ENCODE data around the gene HBG2.

HBG2 gene

GRCh38 chr11:5289696-5290095 is 35.1 kb upstream of the HBG2 start:
- Histone ChIP-seq H3K4me1 (ENCODE audit: control insufficient read depth, insufficient read depth, low read length) (peaks cover 11% of the 10 kb centered on the region), H3K9ac (ENCODE audit: low read depth, low read length) (no peak overlapping the region), H3K9me3 (replicated peaks; ENCODE audit: low read length) (no peaks in the 10 kb centered on the region), H3K27me3 (ENCODE audit: control insufficient read depth, insufficient read depth, low read length) (no peaks in the 10 kb centered on the region), H3K36me3 (ENCODE audit: insufficient read depth, low read length) (no peaks in the 10 kb centered on the region), H3K4me2 (ENCODE audit: low read length) (no peak overlapping the region), H3K4me3 (ENCODE audit: low read length) (no peak overlapping the region)

GRCh38 chr11:5288906-5289550 is 34.4 kb upstream of the HBG2 start:
- Histone ChIP-seq H3K9me3 (replicated peaks; ENCODE audit: low read length) (no peaks in the 10 kb centered on the region), H3K27me3 (ENCODE audit: control insufficient read depth, insufficient read depth, low read length) (no peaks in the 10 kb centered on the region), H3K9ac (ENCODE audit: low read depth, low read length) (no peak overlapping the region), H3K36me3 (ENCODE audit: insufficient read depth, low read length) (no peaks in the 10 kb centered on the region), H3K4me2 (ENCODE audit: low read length) (no peak overlapping the region), H3K4me3 (ENCODE audit: low read length) (no peak overlapping the region), H3K4me1 (ENCODE audit: control insufficient read depth, insufficient read depth, low read length) (peaks cover 11% of the 10 kb centered on the region)

GRCh38 chr11:5288108-5288905 is 33.7 kb upstream of the HBG2 start:
- Histone ChIP-seq H3K27me3 (ENCODE audit: control insufficient read depth, insufficient read depth, low read length) (no peaks in the 10 kb centered on the region), H3K4me3 (ENCODE audit: low read length) (no peak overlapping the region), H3K4me2 (ENCODE audit: low read length) (no peak overlapping the region), H3K9me3 (replicated peaks; ENCODE audit: low read length) (no peaks in the 10 kb centered on the region), H3K36me3 (ENCODE audit: insufficient read depth, low read length) (no peaks in the 10 kb centered on the region), H3K4me1 (ENCODE audit: control insufficient read depth, insufficient read depth, low read length) (peaks cover 11% of the 10 kb centered on the region), H3K9ac (ENCODE audit: low read depth, low read length) (no peak overlapping the region)

GRCh38 chr11:5286901-5287300 is 32.3 kb upstream of the HBG2 start:
- Histone ChIP-seq H3K27me3 (ENCODE audit: control insufficient read depth, insufficient read depth, low read length) (no peaks in the 10 kb centered on the region), H3K4me3 (ENCODE audit: low read length) (no peak overlapping the region), H3K9ac (ENCODE audit: low read depth, low read length) (no peak overlapping the region), H3K4me2 (ENCODE audit: low read length) (no peak overlapping the region), H3K36me3 (ENCODE audit: insufficient read depth, low read length) (no peaks in the 10 kb centered on the region), H3K4me1 (ENCODE audit: control insufficient read depth, insufficient read depth, low read length) (peaks cover 11% of the 10 kb centered on the region), H3K9me3 (replicated peaks; ENCODE audit: low read length) (no peaks in the 10 kb centered on the region)

GRCh38 chr11:5286351-5286750 is 31.8 kb upstream of the HBG2 start:
- H3K4me1 ChIP-seq (ENCODE audit: control insufficient read depth, insufficient read depth, low read length): peaks cover 13% of the 10 kb centered on the region
- H3K27me3 ChIP-seq (ENCODE audit: control insufficient read depth, insufficient read depth, low read length): no peaks in the 10 kb centered on the region
- no peak overlapping the region for H3K4me3 ChIP-seq (ENCODE audit: low read length)
- no peaks in the 10 kb centered on the region for H3K36me3 ChIP-seq (ENCODE audit: insufficient read depth, low read length)
- no peaks in the 10 kb centered on the region for H3K9me3 ChIP-seq (replicated peaks; ENCODE audit: low read length)
- H3K9ac ChIP-seq (ENCODE audit: low read depth, low read length): no peak overlapping the region
- H3K4me2 ChIP-seq (ENCODE audit: low read length): no peak overlapping the region

- no peaks in the 10 kb centered on the region for H3K27me3 ChIP-seq (ENCODE audit: control insufficient read depth, insufficient read depth, low read length)
- no peak overlapping the region for H3K4me2 ChIP-seq (ENCODE audit: low read length)
- H3K9me3 ChIP-seq (replicated peaks; ENCODE audit: low read length): no peaks in the 10 kb centered on the region
- H3K9ac ChIP-seq (ENCODE audit: low read depth, low read length): no peak overlapping the region
- H3K4me1 ChIP-seq (ENCODE audit: control insufficient read depth, insufficient read depth, low read length): peaks cover 18% of the 10 kb centered on the region
- H3K4me3 ChIP-seq (ENCODE audit: low read length): no peak overlapping the region
- no peaks in the 10 kb centered on the region for H3K36me3 ChIP-seq (ENCODE audit: insufficient read depth, low read length)
Observed at GRCh38 chr11:5285703-5286340, 31.2 kb upstream of the HBG2 start.

GRCh38 chr11:5284637-5285036 is 30.1 kb upstream of the HBG2 start:
- Histone ChIP-seq H3K27me3 (ENCODE audit: control insufficient read depth, insufficient read depth, low read length) (no peaks in the 10 kb centered on the region), H3K9me3 (replicated peaks; ENCODE audit: low read length) (no peaks in the 10 kb centered on the region), H3K36me3 (ENCODE audit: insufficient read depth, low read length) (no peaks in the 10 kb centered on the region)

GRCh38 chr11:5283882-5284281 is 29.3 kb upstream of the HBG2 start:
- no peak overlapping the region for H3K4me2 ChIP-seq (ENCODE audit: low read length)
- no peaks in the 10 kb centered on the region for H3K9me3 ChIP-seq (replicated peaks; ENCODE audit: low read length)
- H3K4me3 ChIP-seq (ENCODE audit: low read length): no peak overlapping the region
- no peaks in the 10 kb centered on the region for H3K36me3 ChIP-seq (ENCODE audit: insufficient read depth, low read length)
- H3K9ac ChIP-seq (ENCODE audit: low read depth, low read length): no peak overlapping the region
- H3K4me1 ChIP-seq (ENCODE audit: control insufficient read depth, insufficient read depth, low read length): peaks cover 19% of the 10 kb centered on the region
- H3K27me3 ChIP-seq (ENCODE audit: control insufficient read depth, insufficient read depth, low read length): no peaks in the 10 kb centered on the region

More at GRCh38 chr11:5284637-5285036, 30.1 kb upstream of the HBG2 start:
- H3K4me3 ChIP-seq (ENCODE audit: low read length): no peak overlapping the region
- no peak overlapping the region for H3K4me2 ChIP-seq (ENCODE audit: low read length)
- H3K9ac ChIP-seq (ENCODE audit: low read depth, low read length): no peak overlapping the region
- H3K4me1 ChIP-seq (ENCODE audit: control insufficient read depth, insufficient read depth, low read length): peaks cover 23% of the 10 kb centered on the region

- H3K4me2 ChIP-seq (ENCODE audit: low read length): no peak overlapping the region
- no peaks in the 10 kb centered on the region for H3K9me3 ChIP-seq (replicated peaks; ENCODE audit: low read length)
- H3K4me1 ChIP-seq (ENCODE audit: control insufficient read depth, insufficient read depth, low read length): peaks cover 17% of the 10 kb centered on the region
- H3K27me3 ChIP-seq (ENCODE audit: control insufficient read depth, insufficient read depth, low read length): no peaks in the 10 kb centered on the region
- H3K36me3 ChIP-seq (ENCODE audit: insufficient read depth, low read length): no peaks in the 10 kb centered on the region
- no peak overlapping the region for H3K4me3 ChIP-seq (ENCODE audit: low read length)
- H3K9ac ChIP-seq (ENCODE audit: low read depth, low read length): no peak overlapping the region
Observed at GRCh38 chr11:5283086-5283485, 28.5 kb upstream of the HBG2 start.

GRCh38 chr11:5282628-5283027 is 28.0 kb upstream of the HBG2 start:
- no peaks in the 10 kb centered on the region for H3K27me3 ChIP-seq (ENCODE audit: control insufficient read depth, insufficient read depth, low read length)
- no peak overlapping the region for H3K4me2 ChIP-seq (ENCODE audit: low read length)
- peaks cover 17% of the 10 kb centered on the region for H3K4me1 ChIP-seq (ENCODE audit: control insufficient read depth, insufficient read depth, low read length)
- no peak overlapping the region for H3K4me3 ChIP-seq (ENCODE audit: low read length)
- H3K9ac ChIP-seq (ENCODE audit: low read depth, low read length): no peak overlapping the region
- H3K36me3 ChIP-seq (ENCODE audit: insufficient read depth, low read length): no peaks in the 10 kb centered on the region
- H3K9me3 ChIP-seq (replicated peaks; ENCODE audit: low read length): no peaks in the 10 kb centered on the region

- H3K27me3 ChIP-seq (ENCODE audit: control insufficient read depth, insufficient read depth, low read length): no peaks in the 10 kb centered on the region
- no peak overlapping the region for H3K4me2 ChIP-seq (ENCODE audit: low read length)
- H3K36me3 ChIP-seq (ENCODE audit: insufficient read depth, low read length): no peaks in the 10 kb centered on the region
- no peak overlapping the region for H3K9ac ChIP-seq (ENCODE audit: low read depth, low read length)
- H3K4me3 ChIP-seq (ENCODE audit: low read length): no peak overlapping the region
- H3K9me3 ChIP-seq (replicated peaks; ENCODE audit: low read length): no peaks in the 10 kb centered on the region
- peaks cover 17% of the 10 kb centered on the region for H3K4me1 ChIP-seq (ENCODE audit: control insufficient read depth, insufficient read depth, low read length)
Observed at GRCh38 chr11:5281596-5281995, 27.0 kb upstream of the HBG2 start.
